ENCODE results near the gene SYNGAP1.

SYNGAP1 gene

DNA sequence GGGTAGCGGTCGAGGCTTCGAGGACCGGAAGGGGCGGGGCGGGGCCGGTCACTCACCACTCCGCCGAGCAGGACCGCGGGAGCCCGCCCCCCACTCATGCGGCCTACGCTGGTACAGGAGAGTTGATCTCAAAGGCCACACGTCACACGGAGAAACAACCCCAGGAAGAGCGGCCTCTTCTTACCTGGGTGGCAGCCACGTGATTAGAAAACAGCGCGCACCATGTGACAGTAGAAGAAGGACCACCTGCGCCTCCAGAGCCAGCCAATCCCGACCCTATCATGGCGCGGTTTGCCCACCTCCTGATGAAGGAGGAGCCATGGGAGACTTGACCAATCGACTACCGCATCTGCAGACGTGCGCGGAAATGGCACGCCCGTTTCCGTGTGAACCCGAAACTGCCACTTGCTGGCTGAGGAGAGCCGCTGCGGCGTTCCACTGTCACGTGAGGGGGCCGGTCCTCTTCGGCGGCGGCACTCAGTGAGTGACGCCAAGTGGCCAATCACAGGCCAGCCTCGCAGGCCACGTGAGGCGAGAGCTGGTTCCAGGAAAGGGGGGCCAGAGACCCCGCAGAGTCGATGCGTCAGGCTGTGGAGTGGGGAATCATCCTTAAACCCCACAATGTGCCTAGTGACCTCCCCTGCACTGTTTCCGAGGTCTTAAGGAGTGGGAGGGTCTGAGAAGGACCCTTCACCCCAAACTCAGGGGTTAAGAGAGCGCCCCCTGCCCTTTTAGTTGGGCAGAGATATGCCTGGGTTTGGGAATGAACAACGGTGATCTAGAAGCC lies 1.8 kb upstream of the SYNGAP1 start, which contains the start of gene CUTA:
Gene CUTA (minus strand): TSS at position 205 of the 787 bp plus-strand sequence. CDS start 107 bp downstream, at position 98.
- DNase-seq (ENCODE audit: low read depth): peak; percentile 100
- TF ChIP-seq, protein P1, sequence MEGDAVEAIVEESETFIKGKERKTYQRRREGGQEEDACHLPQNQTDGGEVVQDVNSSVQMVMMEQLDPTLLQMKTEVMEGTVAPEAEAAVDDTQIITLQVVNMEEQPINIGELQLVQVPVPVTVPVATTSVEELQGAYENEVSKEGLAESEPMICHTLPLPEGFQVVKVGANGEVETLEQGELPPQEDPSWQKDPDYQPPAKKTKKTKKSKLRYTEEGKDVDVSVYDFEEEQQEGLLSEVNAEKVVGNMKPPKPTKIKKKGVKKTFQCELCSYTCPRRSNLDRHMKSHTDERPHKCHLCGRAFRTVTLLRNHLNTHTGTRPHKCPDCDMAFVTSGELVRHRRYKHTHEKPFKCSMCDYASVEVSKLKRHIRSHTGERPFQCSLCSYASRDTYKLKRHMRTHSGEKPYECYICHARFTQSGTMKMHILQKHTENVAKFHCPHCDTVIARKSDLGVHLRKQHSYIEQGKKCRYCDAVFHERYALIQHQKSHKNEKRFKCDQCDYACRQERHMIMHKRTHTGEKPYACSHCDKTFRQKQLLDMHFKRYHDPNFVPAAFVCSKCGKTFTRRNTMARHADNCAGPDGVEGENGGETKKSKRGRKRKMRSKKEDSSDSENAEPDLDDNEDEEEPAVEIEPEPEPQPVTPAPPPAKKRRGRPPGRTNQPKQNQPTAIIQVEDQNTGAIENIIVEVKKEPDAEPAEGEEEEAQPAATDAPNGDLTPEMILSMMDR (IDR thresholded peaks at IDR 0.05; ENCODE audit: low read length, missing control alignments): peak; percentile 17
- H3K4me3 ChIP-seq (replicated peaks; ENCODE audit: low read depth, low read length): peak within 1 kb of the TSS; percentile 95

DNA sequence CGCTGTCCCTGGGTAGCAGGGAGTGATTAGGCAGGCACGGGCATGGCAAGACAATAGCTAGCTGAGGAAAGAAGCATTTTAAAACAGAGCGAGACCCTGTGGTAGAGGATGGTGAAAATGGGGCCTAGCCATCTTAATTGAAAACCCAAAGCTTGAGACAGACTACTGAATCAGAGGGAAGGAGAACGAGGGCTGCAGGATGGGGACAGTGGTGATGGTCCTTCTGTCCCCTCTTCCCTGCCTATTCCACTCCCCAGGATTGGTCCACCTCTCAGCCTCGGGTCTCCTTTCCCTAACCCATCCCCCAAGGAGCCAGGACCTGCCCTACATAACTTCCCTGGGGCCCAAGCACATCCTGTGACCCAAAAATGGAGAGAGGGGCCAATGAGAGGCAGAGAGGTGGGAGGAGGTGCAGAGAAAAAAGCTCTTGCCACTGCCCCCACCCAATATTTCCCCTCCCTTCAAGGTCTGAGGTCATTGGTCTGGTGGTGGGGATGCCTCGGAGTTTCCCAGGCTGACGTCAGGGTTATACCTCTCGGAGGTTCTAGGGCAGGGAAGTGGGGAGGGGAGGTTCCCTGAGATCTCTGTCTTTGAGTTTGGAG lies 1.1 kb upstream of the SYNGAP1 start:
- H3K4me3 ChIP-seq (replicated peaks; ENCODE audit: low read depth, low read length): peak overlapping the region; percentile 35
- TF ChIP-seq, protein P1 (IDR thresholded peaks at IDR 0.05; ENCODE audit: low read length, missing control alignments): no peak
- DNase-seq (ENCODE audit: low read depth): peak; percentile 46

DNA sequence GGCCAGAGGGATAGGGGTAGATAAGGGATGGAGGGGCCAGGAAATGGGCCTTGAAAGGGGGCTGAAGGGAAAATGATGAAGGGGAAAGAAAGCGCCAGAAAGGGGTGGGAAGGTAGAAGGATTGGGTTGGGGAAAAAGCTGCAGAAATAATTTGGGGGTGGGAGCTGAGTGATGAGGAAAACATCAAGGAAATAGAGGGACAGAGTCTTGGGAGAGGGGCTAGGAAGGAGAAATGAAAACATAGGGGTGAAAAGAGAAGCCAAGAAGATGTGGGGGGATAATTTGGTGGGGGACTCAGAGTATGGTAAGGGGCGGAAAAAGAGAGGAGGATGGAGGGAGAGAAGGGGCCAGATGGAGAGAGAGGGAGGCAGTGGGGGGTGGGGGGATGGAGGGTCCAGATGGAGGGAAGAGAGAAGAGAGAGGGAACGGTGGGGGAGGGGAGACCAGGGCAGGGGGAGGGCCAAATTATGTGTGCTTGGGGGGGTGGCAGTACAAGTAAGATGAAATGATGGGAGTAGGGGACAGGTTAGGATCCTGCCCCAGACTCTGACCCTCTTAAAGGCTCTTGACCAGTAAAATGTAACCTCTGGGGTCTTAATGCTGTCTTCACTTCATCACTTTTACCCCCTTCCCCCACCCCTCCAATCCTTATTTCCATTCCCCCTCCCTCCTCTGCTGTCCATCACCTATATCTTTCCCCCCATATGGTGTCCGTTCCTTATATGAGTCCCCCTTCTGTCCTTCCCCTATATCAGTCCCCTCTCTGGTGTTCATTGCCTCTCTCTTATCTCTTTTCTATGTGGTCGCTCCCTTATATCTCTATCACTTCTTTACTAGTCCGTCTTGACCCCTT lies 852 bp downstream of the SYNGAP1 start:
- TF ChIP-seq, protein P1 (IDR thresholded peaks at IDR 0.05; ENCODE audit: low read length, missing control alignments): no peak
- peak overlapping the region; percentile 58 for H3K4me3 ChIP-seq (replicated peaks; ENCODE audit: low read depth, low read length)

DNA sequence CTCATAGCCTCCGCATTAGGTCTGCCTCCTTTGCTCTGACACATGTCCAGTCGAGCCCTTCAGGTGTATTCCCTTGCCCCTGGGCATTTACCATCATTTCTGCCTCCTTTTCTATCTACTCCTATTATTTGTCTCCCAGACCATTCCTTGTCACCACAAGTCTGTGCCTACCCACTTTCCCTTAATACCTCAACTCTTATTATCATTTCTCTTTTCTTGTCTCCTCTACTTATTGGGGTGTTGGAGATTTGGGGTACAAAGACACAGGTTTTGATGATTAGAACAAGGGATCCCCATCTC lies 1.4 kb downstream of the SYNGAP1 start:
- no peak for DNase-seq (ENCODE audit: low read depth)
- H3K4me3 ChIP-seq (replicated peaks; ENCODE audit: low read depth, low read length): no peak overlapping the region
- TF ChIP-seq, protein P1 (IDR thresholded peaks at IDR 0.05; ENCODE audit: low read length, missing control alignments): no peak

More for the DNA sequence above, 852 bp downstream of the SYNGAP1 start:
- no peak for DNase-seq (ENCODE audit: low read depth)

DNA sequence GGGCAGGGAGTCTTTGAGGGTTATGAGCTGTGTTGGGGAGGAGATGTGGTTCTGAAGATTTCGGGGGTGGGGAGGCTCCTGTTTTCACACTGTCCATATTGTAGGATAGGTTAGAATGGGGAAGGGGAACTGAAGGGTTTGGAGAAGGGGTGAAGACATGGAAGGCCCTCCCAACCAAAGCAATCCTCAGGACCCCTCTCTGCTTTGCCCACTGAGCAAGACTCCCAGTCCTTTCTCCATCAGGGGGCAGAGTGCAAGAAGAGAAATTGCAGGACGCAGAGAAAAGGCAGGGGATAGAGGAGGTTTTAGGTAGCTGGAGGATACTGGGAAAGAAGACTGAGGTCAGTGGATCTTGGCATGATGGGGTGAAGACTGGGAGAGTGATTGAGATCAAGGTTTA lies 3.9 kb downstream of the SYNGAP1 start:
- no peak for DNase-seq (ENCODE audit: low read depth)
- TF ChIP-seq, protein P1 (IDR thresholded peaks at IDR 0.05; ENCODE audit: low read length, missing control alignments): no peak
- no peak overlapping the region for H3K4me3 ChIP-seq (replicated peaks; ENCODE audit: low read depth, low read length)

DNA sequence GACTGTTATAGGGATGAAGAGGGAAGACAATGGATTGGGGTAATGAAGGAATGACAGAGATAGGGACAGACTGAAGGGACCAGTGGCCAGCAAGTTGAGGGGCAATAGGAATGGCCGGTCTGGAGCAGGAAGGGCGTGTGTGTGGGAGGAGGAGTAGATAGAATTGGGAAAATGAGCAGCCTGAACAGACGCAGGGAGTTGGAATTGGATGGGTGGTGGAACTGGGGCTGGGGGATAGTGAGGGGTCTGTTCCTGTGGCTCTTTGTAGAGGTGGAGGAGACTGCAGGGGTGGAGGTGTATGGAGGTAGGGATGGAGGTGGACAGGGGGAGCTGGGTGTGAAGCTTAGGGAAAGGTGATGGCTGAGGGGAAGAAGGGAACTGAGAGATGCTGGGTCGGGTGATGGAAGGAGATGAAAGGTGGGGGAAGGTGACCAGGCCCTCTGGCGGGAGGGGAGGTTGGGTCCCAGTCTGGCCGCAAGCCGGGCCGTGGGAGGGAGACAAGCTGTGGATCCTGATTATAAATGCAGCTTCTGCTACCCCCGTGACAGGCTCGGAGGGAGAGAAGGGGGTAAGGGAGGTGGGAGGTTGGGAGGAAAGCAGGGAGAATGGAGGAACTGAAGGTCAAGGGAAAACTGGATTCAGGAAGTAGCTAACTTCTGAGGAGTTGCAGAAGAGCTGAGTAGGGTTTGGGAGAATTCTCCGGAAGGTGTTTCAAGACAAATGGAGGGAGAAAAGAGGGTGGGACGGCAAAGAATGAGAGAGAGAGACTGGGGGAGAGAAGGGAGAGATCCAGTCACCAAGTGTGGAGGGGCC lies 5.2 kb downstream of the SYNGAP1 start:
- TF ChIP-seq, protein P1 (IDR thresholded peaks at IDR 0.05; ENCODE audit: low read length, missing control alignments): no peak
- peak overlapping the region; percentile 66 for H3K4me3 ChIP-seq (replicated peaks; ENCODE audit: low read depth, low read length)
- no peak for DNase-seq (ENCODE audit: low read depth)

Data from fibroblast of pulmonary artery (primary cell).